Stimulated activated CD4-positive, alpha-beta T cell treated with anti-CD3 and anti-CD28 coated beads, Interleukin-2, amount 100 ng/mL, for 48 hours (primary cell): ENCODE measurements around the gene NDC1.
"Not testable (repeated sequence)": the region's sequence is repeated elsewhere in the genome, so short reads cannot be mapped to it uniquely, and the experiment has no call there.

Experiments used
- DNase-seq, 2 donors: peaks; one replicate each; pipeline ENCODE4 v3.0.0-alpha.2; 2020

NDC1 gene

DNA sequence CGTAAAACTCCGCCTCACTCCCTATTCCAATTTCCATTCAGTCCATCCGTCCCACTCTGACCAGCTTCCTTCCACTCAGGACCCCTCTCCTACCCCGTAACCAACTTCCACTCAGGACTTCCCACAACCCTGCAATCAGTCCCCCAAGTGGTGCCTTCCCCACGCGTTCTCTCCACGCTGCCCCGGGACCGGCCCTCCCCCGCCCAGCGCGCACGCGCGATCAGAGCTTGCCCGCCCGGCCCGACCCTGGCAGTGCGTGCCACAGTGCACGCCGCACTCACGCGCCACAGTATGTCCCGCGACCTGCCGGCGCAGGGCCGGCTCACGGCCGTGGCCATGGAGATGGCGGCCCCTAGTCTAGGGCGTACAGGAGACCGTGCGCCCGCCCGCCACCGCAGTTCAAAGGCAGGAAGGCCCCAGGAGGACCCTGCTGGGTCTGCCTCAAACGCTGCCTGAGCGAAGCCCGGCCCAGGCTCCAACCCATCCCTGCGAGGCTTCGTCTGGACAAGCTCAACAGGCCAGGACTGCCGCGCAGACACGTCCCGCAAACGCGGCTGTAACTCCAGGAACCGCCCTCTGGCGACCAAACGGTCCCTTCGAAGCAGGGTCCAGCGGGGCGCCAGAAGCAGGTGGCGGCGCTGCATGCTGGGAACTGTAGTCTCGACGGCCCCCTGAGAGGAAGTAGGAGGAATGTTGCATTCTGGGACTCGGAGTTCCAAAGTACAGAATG, at the start of gene NDC1:
Gene NDC1 (minus strand): TSS at position 373 of the 730 bp plus-strand sequence. CDS start 35 bp downstream, at position 338.
- peak; percentile 73 to 75 for DNase-seq

DNA sequence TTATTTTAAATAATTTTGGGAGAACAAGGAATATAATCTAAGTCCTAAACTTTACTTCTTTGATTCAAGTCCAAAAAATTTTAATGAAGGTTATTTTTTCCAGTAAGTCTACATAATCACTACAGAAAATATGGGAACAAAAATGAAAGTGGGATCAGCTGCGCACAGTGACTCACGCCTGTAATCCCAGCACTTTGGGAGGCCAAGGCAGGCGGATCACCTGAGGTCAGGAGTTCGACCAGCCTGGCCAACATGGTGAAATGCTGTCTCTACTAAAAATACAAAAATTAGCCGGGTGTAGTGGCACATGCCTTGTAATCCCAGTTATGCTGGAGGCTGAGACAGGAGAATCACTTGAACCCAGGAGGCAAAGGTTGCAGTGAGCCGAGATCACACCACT, 45.5 kb upstream of the NDC1 start:
- DNase-seq: not testable (repeated sequence)

GRCh38 chr1:53881853-53882252, 43.8 kb upstream of the NDC1 start:
- DNase-seq: not testable (repeated sequence)

GRCh38 chr1:53878492-53879105, 40.5 kb upstream of the NDC1 start:
- no peak for DNase-seq

GRCh38 chr1:53875150-53875549, 37.1 kb upstream of the NDC1 start:
- DNase-seq: not testable (repeated sequence)

DNA sequence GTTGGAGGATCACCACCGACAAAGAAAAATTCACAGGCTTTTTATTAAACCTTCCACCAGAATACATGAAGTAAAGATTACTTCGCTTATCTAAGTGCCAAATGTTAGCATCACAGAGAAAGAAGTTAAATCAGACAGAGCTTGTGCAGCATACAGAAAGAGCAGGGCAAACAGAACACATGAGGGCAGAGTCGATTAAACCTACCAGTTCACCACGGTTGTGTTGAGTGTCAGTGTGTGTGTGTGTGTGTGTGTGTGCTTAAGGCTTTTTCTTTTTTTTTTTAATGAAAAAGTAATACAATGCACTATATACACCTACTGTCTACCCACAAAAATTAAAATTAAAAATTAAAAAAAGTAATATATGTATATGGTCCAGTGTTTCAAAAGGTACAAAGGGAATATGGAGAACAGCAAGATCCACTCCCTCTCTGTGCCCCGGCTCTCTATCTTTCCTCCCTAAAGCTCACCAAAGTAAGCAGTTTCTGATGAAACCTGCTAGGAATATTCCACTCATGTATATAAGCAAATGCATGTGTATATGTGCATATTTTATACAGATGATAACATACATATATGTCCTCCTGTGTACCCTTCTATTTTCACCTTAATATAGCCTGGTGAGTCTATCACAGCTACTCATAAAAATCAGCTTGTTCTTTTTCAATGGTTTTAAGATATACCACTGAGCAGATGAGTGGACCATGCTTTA, 33.8 kb upstream of the NDC1 start:
- DNase-seq: no peak

GRCh38 chr1:53871221-53871620, 33.1 kb upstream of the NDC1 start:
- no peak for DNase-seq

- DNase-seq: no peak
Observed at GRCh38 chr1:53869454-53870117, 31.5 kb upstream of the NDC1 start.

- DNase-seq: no peak
Observed at GRCh38 chr1:53868565-53868964, 30.5 kb upstream of the NDC1 start.

GRCh38 chr1:53862507-53862906, 24.4 kb upstream of the NDC1 start:
- DNase-seq: no peak

GRCh38 chr1:53860967-53861411, 22.9 kb upstream of the NDC1 start:
- peak; percentile 19 to 31 for DNase-seq

DNA sequence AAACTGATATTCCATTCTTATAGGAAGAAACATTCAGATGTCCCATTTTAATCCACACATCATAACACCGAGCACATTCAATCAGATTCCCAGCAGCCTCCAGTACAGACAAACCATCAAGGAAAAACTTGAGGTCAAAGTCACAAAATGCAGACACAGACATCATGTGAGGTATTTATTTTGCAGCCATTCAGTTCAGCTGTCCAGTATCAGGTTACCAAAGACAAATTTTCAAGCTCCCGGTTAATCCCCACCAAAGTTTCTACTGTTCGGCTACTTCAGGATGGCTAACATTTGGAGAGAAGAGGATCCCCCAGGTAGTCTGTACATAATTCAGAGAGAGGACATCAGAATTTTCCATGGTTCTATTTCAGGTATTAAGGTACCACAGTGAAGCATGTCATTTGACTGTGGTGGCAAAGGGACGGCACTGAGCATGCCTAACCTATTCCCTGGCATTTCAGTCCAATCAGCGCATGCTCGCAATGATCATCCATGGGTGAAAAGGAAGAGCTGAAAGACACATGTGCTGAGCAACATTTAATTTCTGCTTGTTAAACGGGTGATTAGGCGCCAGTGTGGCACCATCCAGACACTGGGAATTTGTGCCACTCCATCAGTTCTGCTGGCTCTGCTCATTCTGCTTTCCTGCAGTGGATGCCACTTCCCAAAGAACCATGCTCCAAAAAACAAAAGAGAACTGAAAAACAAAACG, 13.6 kb upstream of the NDC1 start:
- no peak for DNase-seq

DNA sequence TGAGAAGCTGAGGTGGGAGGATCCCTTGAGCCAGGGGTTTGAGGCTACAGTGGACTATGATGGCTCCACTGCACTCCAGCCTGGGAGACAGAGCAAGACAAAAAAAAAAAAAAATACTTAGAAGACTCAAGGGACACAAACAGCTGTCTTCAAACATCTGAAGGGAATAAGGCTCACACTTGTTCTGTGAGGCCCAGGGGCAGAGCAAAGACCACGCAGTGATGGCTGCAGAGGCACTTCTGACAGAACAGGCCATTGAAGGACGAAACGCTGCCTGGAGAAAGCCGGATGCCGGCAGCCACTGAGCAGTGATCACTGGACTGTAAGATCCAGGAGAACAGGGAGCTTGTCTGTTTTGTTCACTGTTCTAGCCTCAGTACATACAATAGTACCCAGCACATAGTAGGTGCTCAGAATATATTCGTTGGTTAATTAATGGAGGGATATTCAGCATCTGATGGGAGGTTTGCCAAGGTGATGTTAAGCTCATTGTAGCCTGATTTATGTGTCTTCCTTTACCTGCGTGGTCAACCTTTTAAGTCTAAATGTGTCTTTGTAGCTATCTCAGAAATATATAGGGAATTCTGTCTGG, 12.1 kb upstream of the NDC1 start:
- no peak for DNase-seq

DNA sequence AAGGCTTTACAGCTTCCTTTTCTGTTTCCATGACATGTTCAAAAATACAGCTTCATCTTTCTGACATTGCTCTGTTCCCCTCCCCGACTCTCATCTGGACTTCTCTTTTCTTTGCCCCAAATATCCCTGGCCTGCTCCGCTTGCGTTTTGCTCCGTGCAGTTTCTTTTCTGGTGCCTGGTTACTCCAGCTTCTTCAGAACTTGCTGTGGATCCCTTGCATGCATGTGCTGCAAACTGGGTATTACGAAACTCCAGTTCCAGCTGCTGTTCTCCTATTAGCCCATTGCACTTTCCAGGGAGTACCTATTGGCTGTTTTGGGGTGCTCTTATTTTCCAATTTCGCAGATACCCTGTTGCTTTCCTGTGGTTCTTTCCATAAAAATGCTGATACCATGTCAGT, 9.9 kb upstream of the NDC1 start:
- no peak for DNase-seq

GRCh38 chr1:53842347-53842746, 4.3 kb upstream of the NDC1 start:
- no peak for DNase-seq

- DNase-seq: no peak
Observed at GRCh38 chr1:53838654-53838974, 518 bp upstream of the NDC1 start.

DNA sequence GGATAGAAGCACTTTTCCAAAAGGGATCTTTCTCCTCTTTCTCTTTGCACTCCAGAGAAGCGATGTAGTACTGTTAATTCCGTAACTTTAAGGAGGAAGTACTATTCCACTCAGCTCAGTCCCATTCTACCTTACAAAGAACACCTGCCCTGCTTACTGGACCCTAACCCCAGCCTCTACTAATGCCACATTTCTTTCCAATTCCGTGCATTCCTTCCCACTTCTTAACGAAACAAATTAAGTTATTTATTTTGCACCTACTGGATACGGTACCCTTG, 511 bp downstream of the NDC1 start:
- no peak for DNase-seq

DNA sequence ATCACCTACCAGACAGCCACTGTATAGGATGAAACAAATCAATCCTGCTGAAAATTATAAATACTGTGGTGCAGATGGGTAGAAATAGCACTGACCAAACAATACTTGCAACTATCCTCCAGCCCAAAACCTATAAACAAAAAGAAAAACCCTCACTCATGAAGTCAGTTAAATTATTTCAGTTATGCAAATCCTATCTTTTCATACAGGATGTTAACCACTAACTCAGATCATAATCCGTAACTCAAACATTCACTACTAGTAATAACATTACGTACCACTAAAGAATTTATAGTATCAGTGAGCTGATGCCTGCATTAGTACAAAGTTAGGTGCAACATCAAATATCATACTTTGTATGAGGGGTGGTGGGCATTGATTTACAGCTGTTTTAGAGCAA, 2.6 kb downstream of the NDC1 start:
- DNase-seq: no peak

GRCh38 chr1:53834776-53835175, 3.3 kb downstream of the NDC1 start:
- no peak for DNase-seq

GRCh38 chr1:53833393-53833792, 4.7 kb downstream of the NDC1 start:
- DNase-seq: no peak

GRCh38 chr1:53826367-53826766, 11.7 kb downstream of the NDC1 start:
- DNase-seq: no peak

DNA sequence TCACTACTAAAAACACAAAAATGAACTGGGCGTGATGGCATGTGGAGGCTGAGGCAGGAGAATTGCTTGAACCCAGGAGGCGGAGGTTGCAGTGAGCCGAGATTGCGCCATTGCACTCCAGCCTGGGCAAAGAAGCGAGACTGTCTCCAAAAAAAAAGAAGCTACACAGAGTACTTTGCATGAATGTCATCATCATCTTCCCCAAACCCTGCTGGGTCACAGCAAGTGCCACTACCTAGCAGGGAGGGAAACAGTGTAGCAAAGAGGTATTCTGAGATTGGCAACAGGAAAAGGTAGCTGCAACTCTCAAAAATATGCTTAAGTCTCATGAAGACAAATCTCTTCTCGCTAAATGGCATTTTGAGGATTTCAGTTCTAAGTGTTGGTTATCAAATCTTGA, 12.8 kb downstream of the NDC1 start:
- no peak for DNase-seq

- DNase-seq: no peak
Observed at GRCh38 chr1:53822931-53823330, 15.2 kb downstream of the NDC1 start.
